Retinal pigment epithelial cell (primary cell): ENCODE data around the gene GNL3.

Source experiments
- DNase-seq: peaks from one replicate; pipeline ENCODE4 v3.0.0-alpha.2; 2010; ENCODE audit warnings: low read depth
- H3K4me3 ChIP-seq: 2 replicates; pipeline ENCODE4 v1.5.1; 2011; ENCODE audit warnings: mild to moderate bottlenecking, low read length, control low read depth, moderate library complexity
- TF ChIP-seq, protein P1 (sequence below): conservative IDR thresholded peaks from 2 replicates; pipeline ENCODE4 v1.5.1; 2011; ENCODE audit warnings: low read depth, low read length, control low read depth, inconsistent platforms

The GNL3 gene

DNA sequence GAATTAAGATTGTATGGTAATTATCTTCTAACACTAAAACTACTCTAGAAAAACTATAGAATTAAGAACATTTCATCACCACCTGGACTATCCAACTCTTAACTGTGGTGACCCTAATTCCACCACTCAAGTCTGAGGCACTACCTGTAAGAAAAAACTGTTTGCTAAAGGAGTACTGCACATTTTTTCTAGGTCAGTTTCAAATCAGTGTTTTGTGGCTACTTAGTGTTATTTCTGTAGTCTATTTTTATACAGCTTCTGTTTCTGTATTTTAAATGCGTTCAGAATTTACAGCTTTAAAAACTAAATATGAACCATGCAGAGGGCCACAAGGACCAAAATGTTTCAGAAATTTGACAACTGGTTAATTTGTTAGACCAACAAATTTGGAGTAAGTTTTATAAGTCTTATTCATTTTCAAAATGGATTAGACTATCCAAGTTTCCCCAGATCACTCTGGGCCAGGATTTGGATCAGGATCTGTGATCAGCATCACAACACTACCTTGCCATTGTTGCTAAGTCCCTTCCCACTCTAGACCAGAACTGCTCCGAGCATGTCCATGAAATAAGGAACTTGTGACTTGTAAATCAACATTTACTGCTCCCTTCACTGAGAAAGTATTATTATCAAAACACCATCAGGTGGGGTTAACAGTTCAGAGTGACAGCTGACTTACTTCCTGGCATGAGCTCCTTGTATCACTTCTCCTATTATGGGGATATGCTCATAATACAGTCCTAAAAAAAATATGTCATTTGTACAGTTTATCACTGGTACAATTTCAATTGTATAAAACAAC is 11.2 kb downstream of the GNL3 start:
- H3K4me3 ChIP-seq = no peak overlapping the region
- DNase-seq = no peak
- TF ChIP-seq, protein P1, sequence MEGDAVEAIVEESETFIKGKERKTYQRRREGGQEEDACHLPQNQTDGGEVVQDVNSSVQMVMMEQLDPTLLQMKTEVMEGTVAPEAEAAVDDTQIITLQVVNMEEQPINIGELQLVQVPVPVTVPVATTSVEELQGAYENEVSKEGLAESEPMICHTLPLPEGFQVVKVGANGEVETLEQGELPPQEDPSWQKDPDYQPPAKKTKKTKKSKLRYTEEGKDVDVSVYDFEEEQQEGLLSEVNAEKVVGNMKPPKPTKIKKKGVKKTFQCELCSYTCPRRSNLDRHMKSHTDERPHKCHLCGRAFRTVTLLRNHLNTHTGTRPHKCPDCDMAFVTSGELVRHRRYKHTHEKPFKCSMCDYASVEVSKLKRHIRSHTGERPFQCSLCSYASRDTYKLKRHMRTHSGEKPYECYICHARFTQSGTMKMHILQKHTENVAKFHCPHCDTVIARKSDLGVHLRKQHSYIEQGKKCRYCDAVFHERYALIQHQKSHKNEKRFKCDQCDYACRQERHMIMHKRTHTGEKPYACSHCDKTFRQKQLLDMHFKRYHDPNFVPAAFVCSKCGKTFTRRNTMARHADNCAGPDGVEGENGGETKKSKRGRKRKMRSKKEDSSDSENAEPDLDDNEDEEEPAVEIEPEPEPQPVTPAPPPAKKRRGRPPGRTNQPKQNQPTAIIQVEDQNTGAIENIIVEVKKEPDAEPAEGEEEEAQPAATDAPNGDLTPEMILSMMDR = no peak

DNA sequence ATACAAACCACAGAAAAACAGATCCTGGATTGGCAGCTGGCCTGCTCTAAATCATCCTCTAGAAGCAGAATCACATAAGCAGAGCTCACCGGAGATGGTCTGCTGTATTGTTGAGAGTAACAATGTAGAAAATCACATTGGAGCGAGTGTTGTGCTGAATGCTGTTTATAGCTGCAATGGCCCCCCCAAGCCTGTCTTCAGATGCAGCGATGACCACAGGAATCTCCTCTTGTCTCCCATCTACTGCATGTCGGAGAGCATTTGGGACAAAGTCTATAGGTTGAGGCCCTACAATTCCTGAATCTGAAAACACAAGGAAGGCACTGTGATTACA is 11.8 kb downstream of the GNL3 start:
- TF ChIP-seq, protein P1 = no peak
- no peak for DNase-seq
- no peak overlapping the region for H3K4me3 ChIP-seq

DNA sequence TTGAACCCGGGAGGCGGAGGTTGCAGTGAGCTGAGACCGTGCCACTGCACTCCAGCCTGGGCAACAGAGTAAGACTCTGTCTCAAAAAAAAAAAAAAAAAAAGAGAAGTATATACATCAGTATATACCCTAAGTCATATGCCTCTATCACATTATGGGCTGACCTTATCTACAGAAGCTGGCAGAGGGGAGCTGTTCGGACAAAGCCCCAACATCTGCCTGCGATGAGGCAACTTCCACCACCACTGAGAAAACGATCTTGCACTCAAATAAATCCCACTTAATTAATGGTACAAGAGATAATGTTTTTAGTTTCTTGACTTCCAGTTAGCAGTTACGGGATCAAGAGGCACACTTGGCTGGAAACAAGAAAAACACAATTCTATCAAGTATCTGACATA is 17.5 kb downstream of the GNL3 start:
- TF ChIP-seq, protein P1 = no peak
- DNase-seq = no peak
- no peak overlapping the region for H3K4me3 ChIP-seq

DNA sequence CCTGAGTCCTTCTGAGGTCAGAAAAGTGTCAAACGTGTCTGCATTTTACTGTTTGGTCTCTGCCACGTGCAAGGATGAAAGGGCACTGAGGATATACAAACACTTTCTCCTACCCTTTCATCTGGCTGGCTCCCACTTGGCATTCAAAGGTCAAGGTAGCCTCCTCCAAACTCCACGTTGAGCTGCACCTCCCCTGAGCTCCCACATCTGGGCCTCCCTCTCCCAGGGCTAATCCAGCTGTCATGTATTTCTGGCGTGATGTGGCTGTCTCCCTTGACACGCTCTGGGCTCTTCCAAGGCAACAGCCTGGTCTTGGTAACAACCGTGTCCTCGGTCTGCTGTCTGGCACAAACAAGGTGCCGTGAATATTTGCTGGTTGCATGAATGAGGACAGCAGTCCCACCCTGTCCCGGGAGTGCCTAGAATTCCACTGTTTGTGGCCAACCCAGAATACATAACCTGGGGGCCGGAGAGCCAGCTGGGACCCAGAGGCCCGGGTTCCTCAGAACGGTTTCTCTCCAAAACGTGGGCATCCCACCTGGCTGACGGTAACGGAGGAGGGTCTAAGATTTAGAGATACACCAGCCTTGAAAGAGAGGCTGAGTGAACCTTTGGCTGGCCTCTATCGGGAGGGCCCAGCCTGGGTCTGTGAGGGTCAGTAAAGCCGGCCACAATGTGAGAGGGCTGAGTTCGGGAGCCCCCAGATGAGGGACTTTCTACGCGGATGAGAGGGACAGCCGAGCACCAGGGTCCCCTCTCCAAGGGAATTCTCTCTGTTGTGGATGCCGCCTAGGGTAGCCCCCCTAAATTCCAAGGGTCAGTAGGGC is 19.0 kb downstream of the GNL3 start:
- peak overlapping the region; percentile 97 for H3K4me3 ChIP-seq
- TF ChIP-seq, protein P1 = no peak
- no peak for DNase-seq

DNA sequence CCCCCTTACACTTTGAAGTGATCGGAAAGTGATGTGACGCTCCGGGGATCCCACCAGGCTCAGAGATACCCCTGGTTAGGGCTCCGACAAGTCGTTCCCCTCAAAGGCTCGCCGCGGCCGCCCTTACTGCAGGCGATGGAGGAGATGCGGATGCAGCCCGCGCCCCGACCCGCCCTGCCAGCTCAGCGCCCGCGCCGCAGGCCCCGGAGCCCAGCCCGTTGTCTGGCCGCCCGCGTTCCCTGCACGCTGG is 19.5 kb downstream of the GNL3 start:
- no peak for DNase-seq
- H3K4me3 ChIP-seq = peak overlapping the region; percentile 97
- TF ChIP-seq, protein P1 = no peak

DNA sequence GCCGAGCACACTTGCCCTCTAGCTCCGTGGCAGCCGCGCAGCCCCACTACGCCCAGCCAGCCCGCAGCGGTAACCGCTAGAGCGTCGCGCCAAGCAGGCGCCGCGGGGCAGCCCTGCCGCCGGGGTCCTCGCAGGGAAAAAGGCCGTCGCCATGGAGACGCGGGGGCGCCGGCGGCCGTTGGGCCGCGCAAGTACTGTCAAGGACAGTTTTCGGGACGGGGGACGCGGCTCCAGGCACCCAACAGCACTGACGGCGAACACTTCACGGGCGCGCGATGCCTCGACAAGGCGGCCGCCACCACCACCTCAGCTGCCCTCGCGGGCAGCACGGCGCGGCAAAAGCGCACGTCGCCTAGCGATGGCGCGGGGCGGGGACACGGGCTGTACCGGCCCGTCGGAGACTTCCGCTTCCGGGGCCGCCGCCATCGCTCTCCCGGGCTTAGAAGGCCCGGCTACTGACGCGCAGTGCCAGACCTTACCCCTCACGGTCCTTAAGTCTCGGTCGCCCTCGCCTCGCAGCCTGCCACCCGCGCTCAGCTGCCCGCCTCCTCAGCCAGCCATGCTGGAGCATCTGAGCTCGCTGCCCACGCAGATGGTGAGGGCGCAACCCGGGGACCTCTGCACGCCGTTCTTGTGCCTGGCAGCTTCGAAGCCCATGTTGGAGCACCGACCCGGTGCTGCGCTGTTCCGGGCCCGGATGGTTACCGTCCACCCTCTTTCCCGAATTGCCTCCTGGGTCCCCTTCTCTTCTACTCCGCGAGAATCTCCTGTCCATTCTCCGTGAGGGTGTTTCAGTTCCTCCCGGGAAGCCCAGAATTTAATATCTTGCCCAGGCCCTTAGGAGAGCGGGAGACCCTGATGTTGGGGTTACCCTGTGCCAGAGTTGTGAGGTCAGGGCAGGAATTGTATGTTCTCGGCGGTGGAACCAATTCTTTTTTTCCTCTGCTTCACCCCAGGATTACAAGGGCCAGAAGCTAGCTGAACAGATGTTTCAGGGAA is 20.2 kb downstream of the GNL3 start, which contains the start of the genes GLT8D1 and SPCS1:
TSS of gene GLT8D1 (minus strand) at position 104 of the 999 bp plus-strand sequence. CDS start 5,331 bp downstream, outside the sequence.
TSS of gene SPCS1 (plus strand) at position 419 of the 999 bp plus-strand sequence. CDS start at position 560, 141 bp downstream.
- TF ChIP-seq, protein P1 = no peak
- peak; percentile 47 for DNase-seq
- peak within 1 kb of the TSS; percentile 97 for H3K4me3 ChIP-seq
